ENCODE measurements around the gene EZR. TPM values are rescaled to one million over a fixed set of nuclear protein-coding genes. Genes with fewer than 3 reads are reported as not detected.

EZR gene
- total RNA-seq, 2 experiments from 2014 or later: 268 to 415 TPM

GRCh38 chr6:158828807-158829206 is 9.6 kb upstream of the EZR start:
- peaks cover 23% of the 10 kb centered on the region for H3K4me1 ChIP-seq (ENCODE audit: insufficient read depth, low read length, poor library complexity, severe bottlenecking)
- no peak for DNase-seq (ENCODE audit: low spot score)
- no peaks in the 10 kb centered on the region for H3K36me3 ChIP-seq (ENCODE audit: insufficient read depth, low read length)
- H3K79me2 ChIP-seq (ENCODE audit: insufficient read depth, low read depth, low read length): no peaks in the 10 kb centered on the region
- no peaks in the 10 kb centered on the region for H3K9me2 ChIP-seq (ENCODE audit: insufficient read depth, low read length)
- H3K9me3 ChIP-seq (ENCODE audit: low read length): no peaks in the 10 kb centered on the region
- H2AFZ ChIP-seq (ENCODE audit: low read length): no peak overlapping the region
- no TSS peak for BruUV-seq (replicated peaks)
- ChIA-PET CTCF (ENCODE audit: unreplicated experiment) (no interaction called here), POLR2A (interaction anchor here (0.7 kb wide), 2 partner anchors 36 to 141 kb away, joined by 3 to 4 read pairs; no protein-coding TSS in a partner anchor)
- H3K27ac ChIP-seq (ENCODE audit: low read depth, low read length, poor library complexity, severe bottlenecking): no peak overlapping the region
- intact Hi-C loops (cut with micrococcal nuclease; ENCODE audit: unreplicated experiment): no loop called here
- no peak overlapping the region for H3K4me3 ChIP-seq (ENCODE audit: low read depth, low read length, poor library complexity, severe bottlenecking)
- H3K4me2 ChIP-seq (ENCODE audit: low read length): no peak overlapping the region
- TF ChIP-seq, protein P1, sequence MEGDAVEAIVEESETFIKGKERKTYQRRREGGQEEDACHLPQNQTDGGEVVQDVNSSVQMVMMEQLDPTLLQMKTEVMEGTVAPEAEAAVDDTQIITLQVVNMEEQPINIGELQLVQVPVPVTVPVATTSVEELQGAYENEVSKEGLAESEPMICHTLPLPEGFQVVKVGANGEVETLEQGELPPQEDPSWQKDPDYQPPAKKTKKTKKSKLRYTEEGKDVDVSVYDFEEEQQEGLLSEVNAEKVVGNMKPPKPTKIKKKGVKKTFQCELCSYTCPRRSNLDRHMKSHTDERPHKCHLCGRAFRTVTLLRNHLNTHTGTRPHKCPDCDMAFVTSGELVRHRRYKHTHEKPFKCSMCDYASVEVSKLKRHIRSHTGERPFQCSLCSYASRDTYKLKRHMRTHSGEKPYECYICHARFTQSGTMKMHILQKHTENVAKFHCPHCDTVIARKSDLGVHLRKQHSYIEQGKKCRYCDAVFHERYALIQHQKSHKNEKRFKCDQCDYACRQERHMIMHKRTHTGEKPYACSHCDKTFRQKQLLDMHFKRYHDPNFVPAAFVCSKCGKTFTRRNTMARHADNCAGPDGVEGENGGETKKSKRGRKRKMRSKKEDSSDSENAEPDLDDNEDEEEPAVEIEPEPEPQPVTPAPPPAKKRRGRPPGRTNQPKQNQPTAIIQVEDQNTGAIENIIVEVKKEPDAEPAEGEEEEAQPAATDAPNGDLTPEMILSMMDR (conservative IDR thresholded peaks at IDR 0.05; ENCODE audit: low read length): no peak
- TF ChIP-seq EZH2phosphoT487 (IDR thresholded peaks at IDR 0.05; ENCODE audit: borderline replicate concordance, low read depth, low read length): no peak
- no peaks in the 10 kb centered on the region for H4K20me1 ChIP-seq (ENCODE audit: insufficient read depth, low read length)

GRCh38 chr6:158826819-158827501 is 7.8 kb upstream of the EZR start:
- H3K36me3 ChIP-seq (ENCODE audit: insufficient read depth, low read length): no peaks in the 10 kb centered on the region
- H3K9me3 ChIP-seq (ENCODE audit: low read length): no peaks in the 10 kb centered on the region
- CTCF ChIA-PET (ENCODE audit: unreplicated experiment): interaction anchor here (1.0 kb wide), 2 partner anchors 15 to 39 kb away, joined by 3 to 4 read pairs; no protein-coding TSS in a partner anchor
- peaks cover 33% of the 10 kb centered on the region for H3K4me1 ChIP-seq (ENCODE audit: insufficient read depth, low read length, poor library complexity, severe bottlenecking)
- H3K79me2 ChIP-seq (ENCODE audit: insufficient read depth, low read depth, low read length): no peaks in the 10 kb centered on the region
- H3K4me3 ChIP-seq (ENCODE audit: low read depth, low read length, poor library complexity, severe bottlenecking): no peak overlapping the region
- no TSS peak for BruUV-seq (replicated peaks)
- peak overlapping the region; percentile 41 for H3K4me2 ChIP-seq (ENCODE audit: low read length)
- POLR2A ChIA-PET: interaction anchor here (0.7 to 1.8 kb wide), 14 partner anchors 11 to 212 kb away, joined by 3 to 17 read pairs (median 5); no protein-coding TSS in a partner anchor
- no peaks in the 10 kb centered on the region for H3K9me2 ChIP-seq (ENCODE audit: insufficient read depth, low read length)
- peak; percentile 48 for DNase-seq (ENCODE audit: low spot score)
- peak overlapping the region; percentile 59; the same call in 1 of the 2 replicates for H2AFZ ChIP-seq (ENCODE audit: low read length)
- intact Hi-C loops (cut with micrococcal nuclease; ENCODE audit: unreplicated experiment): loop anchor here (2.0 kb wide), 1 partner anchor 26 kb away; no protein-coding TSS in a partner anchor
- no peaks in the 10 kb centered on the region for H4K20me1 ChIP-seq (ENCODE audit: insufficient read depth, low read length)
- peak overlapping the region; percentile 43 for H3K27ac ChIP-seq (ENCODE audit: low read depth, low read length, poor library complexity, severe bottlenecking)
- no peak for TF ChIP-seq EZH2phosphoT487 (IDR thresholded peaks at IDR 0.05; ENCODE audit: borderline replicate concordance, low read depth, low read length)
- TF ChIP-seq, protein P1 (conservative IDR thresholded peaks at IDR 0.05; ENCODE audit: low read length): no peak

- H3K4me2 ChIP-seq (ENCODE audit: low read length): no peak overlapping the region
- no peak overlapping the region for H3K4me3 ChIP-seq (ENCODE audit: low read depth, low read length, poor library complexity, severe bottlenecking)
- DNase-seq (ENCODE audit: low spot score): no peak
- no peak for TF ChIP-seq EZH2phosphoT487 (IDR thresholded peaks at IDR 0.05; ENCODE audit: borderline replicate concordance, low read depth, low read length)
- TF ChIP-seq, protein P1 (conservative IDR thresholded peaks at IDR 0.05; ENCODE audit: low read length): no peak
- CTCF ChIA-PET (ENCODE audit: unreplicated experiment): interaction anchor here (1.0 kb wide), 1 partner anchor 14 kb away, joined by 3 read pairs; no protein-coding TSS in a partner anchor
- POLR2A ChIA-PET: interaction anchor here (0.6 to 1.8 kb wide), 3 partner anchors 12 to 46 kb away, joined by 3 to 6 read pairs (median 4); no protein-coding TSS in a partner anchor
- no peaks in the 10 kb centered on the region for H3K9me3 ChIP-seq (ENCODE audit: low read length)
- no peaks in the 10 kb centered on the region for H3K79me2 ChIP-seq (ENCODE audit: insufficient read depth, low read depth, low read length)
- peaks cover 36% of the 10 kb centered on the region for H3K4me1 ChIP-seq (ENCODE audit: insufficient read depth, low read length, poor library complexity, severe bottlenecking)
- no peaks in the 10 kb centered on the region for H3K9me2 ChIP-seq (ENCODE audit: insufficient read depth, low read length)
- no TSS peak for BruUV-seq (replicated peaks)
- H3K27ac ChIP-seq (ENCODE audit: low read depth, low read length, poor library complexity, severe bottlenecking): no peak overlapping the region
- no peaks in the 10 kb centered on the region for H4K20me1 ChIP-seq (ENCODE audit: insufficient read depth, low read length)
- intact Hi-C loops (cut with micrococcal nuclease; ENCODE audit: unreplicated experiment): loop anchor here (2.0 kb wide), 1 partner anchor 27 kb away; no protein-coding TSS in a partner anchor
- H2AFZ ChIP-seq (ENCODE audit: low read length): no peak overlapping the region
- no peaks in the 10 kb centered on the region for H3K36me3 ChIP-seq (ENCODE audit: insufficient read depth, low read length)
These were observed 6.8 kb upstream of the EZR start for GRCh38 chr6:158825951-158826306.

Data from OCI-LY7 (cell line).